Testis (tissue), 3 donors: ENCODE results near the gene AKAP8. TPM values are rescaled to one million over a fixed set of nuclear protein-coding genes. Genes with fewer than 3 reads are reported as not detected.
"Not testable (repeated sequence)": the region's sequence is repeated elsewhere in the genome, so short reads cannot be mapped to it uniquely, and the experiment has no call there.

Source experiments
- DNase-seq: peaks from one replicate; pipeline ENCODE4 v3.0.0-alpha.2; 2019
- H3K27ac ChIP-seq, 2 donors: fragments of 200-600 bp; sonication (generic); one replicate each; pipeline ENCODE4 v1.5.1; 2019
- H3K27me3 ChIP-seq: fragments of 200-600 bp; sonication (generic); one replicate; pipeline ENCODE4 v1.5.1; 2019
- H3K36me3 ChIP-seq: fragments of 200-600 bp; sonication (generic); one replicate; pipeline ENCODE4 v1.5.1; 2017; ENCODE audit warnings: low read depth; ENCODE audit errors: missing control alignments
- H3K4me1 ChIP-seq: fragments of 200-600 bp; sonication (generic); one replicate; pipeline ENCODE4 v1.5.1; 2019
- H3K4me3 ChIP-seq, 2 donors: fragments of 200-600 bp; sonication (generic); one replicate each; pipeline ENCODE4 v1.5.1; 2017 to 2019
- H3K9me3 ChIP-seq: fragments of 200-600 bp; sonication (generic); one replicate; pipeline ENCODE4 v1.5.1; 2017
- CTCF ChIP-seq, 3 experiments: fragments of 450-650 bp in 2 of 3; fragments of 200-600 bp in 1 of 3; sonication (generic) in 1 of 3; IDR thresholded peaks; one replicate each; pipeline ENCODE4 v1.5.1; 2016 to 2019; ENCODE audit warnings: antibody characterized with exemption in 3 of 3, mild to moderate bottlenecking in 2 of 3, moderate library complexity in 1 of 3
- POLR2A ChIP-seq: fragments of 450-650 bp; IDR thresholded peaks from one replicate; pipeline ENCODE4 v1.6.1; 2017; ENCODE audit warnings: antibody characterized with exemption, mild to moderate bottlenecking, moderate library complexity
- WGBS, 2 donors: methylation state at CpG; one replicate each; pipeline ENCODE4 v1.1.5; 2018; 5-methylcytosine and 5-hydroxymethylcytosine counted together
- intact Hi-C: fragments of 100-400 bp; cut with DNase I; formaldehyde crosslinking; loops from one replicate; pipeline ENCODE4 v1.15.1; 2023; ENCODE audit warnings: low total_unique reads
- polyA plus RNA-seq: library from polyadenylated mRNA; stranded (reverse); fragments of 350-450 nt; fragmentation: Illumina TruSeq; extraction: RNeasy Lipid Tissue Mini Kit (QIAGEN cat#74804); gene quantifications from one replicate; pipeline ENCODE4 v1.2.3, GENCODE V29; 2014; ENCODE audit warnings: low read depth, low replicate concordance; ENCODE audit not compliant: insufficient read depth
- total RNA-seq, 2 donors: library from RNA; depleted of rRNA; stranded (reverse); fragments of >200 nt; gene quantifications; one replicate each; pipeline ENCODE4 v1.2.3, GENCODE V29; 2016

Gene AKAP8
- total and polyA plus RNA-seq, 3 donors from 2014 or later, result 20.1 to 46.3 (median 44.0) TPM

- Histone ChIP-seq H3K4me3 (no peak overlapping the region), H3K27me3 (no peaks in the 10 kb centered on the region), H3K4me1 (peaks cover 28% of the 10 kb centered on the region), H3K36me3 (no peaks in the 10 kb centered on the region), H3K9me3 (no peaks in the 10 kb centered on the region), H3K27ac (no peak overlapping the region)
- 86% methylated on average over 50 of the region's 50 CpGs; no CpG with 5 or more reads in 1 of the 2 donors for WGBS, 2 donors
- TF ChIP-seq POLR2A, result no peak
- TF ChIP-seq CTCF (IDR thresholded peaks at IDR 0.05), result no peak
- intact Hi-C loops, result no loop called here
- DNase-seq, result no peak
These were observed 19.1 kb upstream of the AKAP8 start for GRCh38 chr19:15398501-15399233.

- no peak overlapping the region for H3K4me3 ChIP-seq
- DNase-seq, result no peak
- 81 to 90% methylated on average over 9 to 11 of the region's 11 CpGs for WGBS, 2 donors
- no peaks in the 10 kb centered on the region for H3K27me3 ChIP-seq
- H3K9me3 ChIP-seq, result no peaks in the 10 kb centered on the region
- H3K27ac ChIP-seq, result no peak overlapping the region
- no peaks in the 10 kb centered on the region for H3K36me3 ChIP-seq
- intact Hi-C loops, result no loop called here
- peaks cover 19% of the 10 kb centered on the region for H3K4me1 ChIP-seq
- no peak for TF ChIP-seq CTCF (IDR thresholded peaks at IDR 0.05)
- no peak for TF ChIP-seq POLR2A
These were observed 18.2 kb upstream of the AKAP8 start for GRCh38 chr19:15397782-15398181.

GRCh38 chr19:15397236-15397635 lies 17.6 kb upstream of the AKAP8 start:
- WGBS, 2 donors, result 86 to 94% methylated on average over 6 of the region's 6 CpGs
- Histone ChIP-seq H3K36me3 (no peaks in the 10 kb centered on the region), H3K27ac (no peak overlapping the region), H3K9me3 (no peaks in the 10 kb centered on the region), H3K27me3 (no peaks in the 10 kb centered on the region), H3K4me3 (no peak overlapping the region), H3K4me1 (peaks cover 16% of the 10 kb centered on the region)
- intact Hi-C loops, result no loop called here
- TF ChIP-seq CTCF (IDR thresholded peaks at IDR 0.05), result no peak
- TF ChIP-seq POLR2A, result no peak
- no peak for DNase-seq

- intact Hi-C loops, result no loop called here
- H3K27ac ChIP-seq, result no peak overlapping the region
- H3K4me1 ChIP-seq, result peaks cover 8% of the 10 kb centered on the region
- no peaks in the 10 kb centered on the region for H3K9me3 ChIP-seq
- H3K36me3 ChIP-seq, result no peaks in the 10 kb centered on the region
- no peak for TF ChIP-seq POLR2A
- no peak for TF ChIP-seq CTCF (IDR thresholded peaks at IDR 0.05)
- no peak for DNase-seq
- no peaks in the 10 kb centered on the region for H3K27me3 ChIP-seq
- no peak overlapping the region for H3K4me3 ChIP-seq
- WGBS, 2 donors, result 97 to 100% methylated on average over 3 of the region's 3 CpGs
These were observed 16.8 kb upstream of the AKAP8 start for GRCh38 chr19:15396436-15396835.

GRCh38 chr19:15395251-15395650 lies 15.7 kb upstream of the AKAP8 start:
- intact Hi-C loops, H3K4me3 ChIP-seq: not testable (repeated sequence)

More at GRCh38 chr19:15395251-15395650, 15.7 kb upstream of the AKAP8 start:
- H3K27ac ChIP-seq, H3K27me3 ChIP-seq, H3K36me3 ChIP-seq, DNase-seq, H3K9me3 ChIP-seq, H3K4me1 ChIP-seq: not testable (repeated sequence)
- WGBS, 2 donors, result 95 to 96% methylated on average over 17 of the region's 17 CpGs
